HepG2 (cell line): ENCODE data around the gene ANKIB1. TPM values are rescaled to one million over a fixed set of nuclear protein-coding genes. Genes with fewer than 3 reads are reported as not detected.

ENCODE experiments used
- ATF6 ChIP-seq: sonication (generic); formaldehyde crosslinking; conservative IDR thresholded peaks from 2 replicates; pipeline ENCODE4 v1.4.0; 2020; ENCODE audit warnings: missing genetic modification reagents
- BRF2 ChIP-seq: sonication (generic); formaldehyde crosslinking; IDR thresholded peaks from 2 replicates; pipeline ENCODE4 v1.8.1; 2022; ENCODE audit warnings: mild to moderate bottlenecking, missing genetic modification reagents
- ELK4 ChIP-seq: sonication (generic); formaldehyde crosslinking; IDR thresholded peaks from 2 replicates; pipeline ENCODE4 v1.9.0; 2021; ENCODE audit warnings: missing genetic modification reagents, borderline replicate concordance
- FOXC1 ChIP-seq: sonication (generic); formaldehyde crosslinking; IDR thresholded peaks from 2 replicates; pipeline ENCODE4 v1.8.0; 2022; ENCODE audit warnings: mild to moderate bottlenecking, missing genetic modification reagents, borderline replicate concordance
- MAFF ChIP-seq: IDR thresholded peaks from 2 replicates; pipeline ENCODE4 v1.6.1; 2011; ENCODE audit warnings: low read depth, low read length, improper control_type of control experiment
- PBX2 ChIP-seq: IDR thresholded peaks from 2 replicates; pipeline ENCODE4 v1.6.1; 2016; ENCODE audit warnings: control low read depth
- POLR2G ChIP-seq: fragments of 200-400 bp; formaldehyde crosslinking; IDR thresholded peaks from 2 replicates; pipeline ENCODE4 v1.6.1; 2018; ENCODE audit warnings: mild to moderate bottlenecking, low read depth, low read length, moderate library complexity
- RARG ChIP-seq: sonication (generic); formaldehyde crosslinking; IDR thresholded peaks from 2 replicates; pipeline ENCODE4 v1.4.0; 2020; ENCODE audit warnings: low read depth, mild to moderate bottlenecking, missing genetic modification reagents
- RNF219 ChIP-seq: sonication (generic); formaldehyde crosslinking; IDR thresholded peaks from 2 replicates; pipeline ENCODE4 v1.5.0; 2020; ENCODE audit warnings: mild to moderate bottlenecking, missing genetic modification reagents
- SKI ChIP-seq: fragments of 450-650 bp; IDR thresholded peaks from one replicate; pipeline ENCODE4 v1.6.1; 2018; ENCODE audit warnings: mild to moderate bottlenecking; ENCODE audit not compliant: partially characterized antibody
- TOE1 ChIP-seq: sonication (generic); formaldehyde crosslinking; IDR thresholded peaks from 2 replicates; pipeline ENCODE4 v1.4.0; 2020; ENCODE audit warnings: mild to moderate bottlenecking, missing genetic modification reagents
- ZKSCAN8 ChIP-seq: IDR thresholded peaks from 2 replicates; pipeline ENCODE4 v1.6.1; 2016; ENCODE audit warnings: borderline replicate concordance, missing genetic modification reagents, missing compliant biosample characterization
- ZNF136 ChIP-seq: sonication (generic); formaldehyde crosslinking; IDR thresholded peaks from 2 replicates; pipeline ENCODE4 v1.8.1; 2022; ENCODE audit warnings: low read depth, mild to moderate bottlenecking, moderate library complexity, missing genetic modification reagents
- ZNF280D ChIP-seq: sonication (generic); formaldehyde crosslinking; IDR thresholded peaks from 2 replicates; pipeline ENCODE4 v1.5.1; 2020; ENCODE audit warnings: mild to moderate bottlenecking, missing genetic modification reagents
- ZXDC ChIP-seq: sonication (generic); formaldehyde crosslinking; IDR thresholded peaks from 2 replicates; pipeline ENCODE4 v1.5.0; 2020; ENCODE audit warnings: mild to moderate bottlenecking, missing genetic modification reagents
- polyA plus RNA-seq, 8 experiments: library from polyadenylated mRNA; depleted of rRNA in 3 of 8; stranded (reverse) in 7 of 8; unstranded in 1 of 8; fragments of >200 nt; fragmentation: Illumina TruSeq in 4 of 8; extraction: Trizol in 4 of 8; gene quantifications; 2 replicates each; pipeline versions ENCODE4 v1.2.1 to v1.2.3, GENCODE V29; 2011 to 2016; ENCODE audit warnings: low read depth in 4 of 8, missing spikeins in 1 of 8, mixed read lengths in 1 of 8; ENCODE audit not compliant: insufficient read depth in 1 of 8
- total RNA-seq, 5 experiments: library from RNA; depleted of rRNA; stranded (reverse); fragments of >200 nt; fragmentation: Illumina TruSeq; extraction: Trizol; gene quantifications; 2 replicates each; pipeline ENCODE4 v1.2.3, GENCODE V29; 2016; ENCODE audit warnings: low read depth in 1 of 5

Gene ANKIB1
- total and polyA plus RNA-seq, 2 of the 13 experiments (the other 11 are each of a cell fraction or from before 2014, with no cell fraction given): 28.7 to 29.6 TPM

- TF ChIP-seq ZNF136: no peak
- peak; percentile 69; the same call in 1 of the 2 replicates for TF ChIP-seq TOE1 (CRISPR knock-in tag)
- TF ChIP-seq ZXDC (CRISPR knock-in tag): no peak
- TF ChIP-seq RARG (CRISPR knock-in tag): 0 out of 2 replicates have a peak, but pooled peaks have one; percentile 38
- TF ChIP-seq PBX2: no peak
- no peak for TF ChIP-seq ZNF280D (CRISPR knock-in tag)
- peak; percentile 84; the same call in 1 of the 2 replicates for TF ChIP-seq FOXC1 (CRISPR knock-in tag)
- no peak for TF ChIP-seq MAFF
- no peak for TF ChIP-seq ATF6 (CRISPR knock-in tag)
- TF ChIP-seq RNF219 (CRISPR knock-in tag): no peak
- no peak for TF ChIP-seq SKI
- no peak for TF ChIP-seq ZKSCAN8 (CRISPR knock-in tag)
- no peak for TF ChIP-seq POLR2G
- TF ChIP-seq ELK4 (CRISPR knock-in tag): no peak
- no peak for TF ChIP-seq BRF2 (CRISPR knock-in tag)
Measured at GRCh38 chr7:92446869-92447344, 201.1 kb downstream of the ANKIB1 start (continued).
